Measurements from ENCODE around the gene EDRF1.

The EDRF1 gene

GRCh38 chr10:125792342-125793300 lies 73.1 kb downstream of the EDRF1 start:
- DNase-seq (ENCODE audit: low read depth in 2 of 2) = no peak

- no peak for DNase-seq (ENCODE audit: low read depth in 2 of 2)
These were observed 75.6 kb downstream of the EDRF1 start for GRCh38 chr10:125795128-125795527.

GRCh38 chr10:125795637-125796190 lies 76.2 kb downstream of the EDRF1 start:
- DNase-seq (ENCODE audit: low read depth in 2 of 2) = no peak

GRCh38 chr10:125797424-125797823 lies 77.9 kb downstream of the EDRF1 start:
- DNase-seq (ENCODE audit: low read depth in 2 of 2) = no peak

GRCh38 chr10:125797994-125798662 lies 78.6 kb downstream of the EDRF1 start:
- no peak for DNase-seq (ENCODE audit: low read depth in 2 of 2)

- no peak for DNase-seq (ENCODE audit: low read depth in 2 of 2)
These were observed 80.1 kb downstream of the EDRF1 start for GRCh38 chr10:125799451-125800182.

GRCh38 chr10:125801574-125801973 lies 82.1 kb downstream of the EDRF1 start:
- DNase-seq (ENCODE audit: low read depth in 2 of 2) = no peak

GRCh38 chr10:125802131-125802530 lies 82.6 kb downstream of the EDRF1 start:
- no peak for DNase-seq (ENCODE audit: low read depth in 2 of 2)

- DNase-seq (ENCODE audit: low read depth in 2 of 2) = no peak
These were observed 83.2 kb downstream of the EDRF1 start for GRCh38 chr10:125802739-125803138.

GRCh38 chr10:125808047-125808446 lies 88.5 kb downstream of the EDRF1 start:
- DNase-seq (ENCODE audit: low read depth in 2 of 2) = no peak

GRCh38 chr10:125811251-125811650 lies 91.7 kb downstream of the EDRF1 start:
- no peak for DNase-seq (ENCODE audit: low read depth in 2 of 2)

GRCh38 chr10:125812128-125812750 lies 92.7 kb downstream of the EDRF1 start:
- DNase-seq (ENCODE audit: low read depth in 2 of 2) = no peak

Measured in activated CD4-positive, alpha-beta T cell treated with anti-CD3 and anti-CD28 coated beads for 24 hours (primary cell).